T-helper 1 cell treated with Interleukin-12 subunit alpha and Interleukin-12 subunit beta and Interleukin-4 antibody, amounts not matched to agents 30 μg/mL and 1 μg/mL, for 36 hours (primary cell): ENCODE results near the gene COL28A1.

Experiments used
- H3K27ac Mint-ChIP-seq: one replicate; pipeline ENCODE4 v1.8.0; 2021; ENCODE audit warnings: mild to moderate bottlenecking, mixed read lengths
- H3K27me3 Mint-ChIP-seq: one replicate; pipeline ENCODE4 v1.8.0; 2021; ENCODE audit warnings: low read depth, mixed read lengths
- H3K36me3 Mint-ChIP-seq: one replicate; pipeline ENCODE4 v1.8.0; 2021; ENCODE audit warnings: low read depth, mixed read lengths
- H3K4me1 Mint-ChIP-seq: one replicate; pipeline ENCODE4 v1.8.0; 2021; ENCODE audit warnings: low read depth, mixed read lengths
- H3K4me3 Mint-ChIP-seq: one replicate; pipeline ENCODE4 v1.8.0; 2021; ENCODE audit warnings: mild to moderate bottlenecking, moderate library complexity, mixed read lengths
- H3K9me3 Mint-ChIP-seq: one replicate; pipeline ENCODE4 v1.8.0; 2021; ENCODE audit warnings: mixed read lengths

The COL28A1 gene

GRCh38 chr7:7446616-7447015, 89.1 kb downstream of the COL28A1 start:
- H3K4me3 Mint-ChIP-seq, result no peak overlapping the region
- H3K27ac Mint-ChIP-seq, result no peak overlapping the region
- H3K4me1 Mint-ChIP-seq, result no peaks in the 10 kb centered on the region
- peaks cover 35% of the 10 kb centered on the region for H3K9me3 Mint-ChIP-seq
- no peaks in the 10 kb centered on the region for H3K27me3 Mint-ChIP-seq
- no peaks in the 10 kb centered on the region for H3K36me3 Mint-ChIP-seq

- no peaks in the 10 kb centered on the region for H3K36me3 Mint-ChIP-seq
Observed at GRCh38 chr7:7443806-7444350, 91.8 kb downstream of the COL28A1 start.

GRCh38 chr7:7439564-7439963, 96.1 kb downstream of the COL28A1 start:
- Mint-ChIP-seq H3K27me3 (no peaks in the 10 kb centered on the region), H3K27ac (no peak overlapping the region), H3K9me3 (no peaks in the 10 kb centered on the region), H3K4me3 (no peak overlapping the region), H3K36me3 (no peaks in the 10 kb centered on the region), H3K4me1 (no peaks in the 10 kb centered on the region)

More at GRCh38 chr7:7443806-7444350, 91.8 kb downstream of the COL28A1 start:
- Mint-ChIP-seq H3K27me3 (no peaks in the 10 kb centered on the region), H3K4me3 (no peak overlapping the region), H3K9me3 (peaks cover 21% of the 10 kb centered on the region), H3K4me1 (no peaks in the 10 kb centered on the region), H3K27ac (no peak overlapping the region)

GRCh38 chr7:7438851-7439250, 96.8 kb downstream of the COL28A1 start:
- no peak overlapping the region for H3K27ac Mint-ChIP-seq

GRCh38 chr7:7435978-7436377, 99.7 kb downstream of the COL28A1 start:
- H3K27ac Mint-ChIP-seq, result no peak overlapping the region
- H3K9me3 Mint-ChIP-seq, result no peaks in the 10 kb centered on the region
- no peaks in the 10 kb centered on the region for H3K4me1 Mint-ChIP-seq
- no peaks in the 10 kb centered on the region for H3K27me3 Mint-ChIP-seq
- H3K36me3 Mint-ChIP-seq, result no peaks in the 10 kb centered on the region
- no peak overlapping the region for H3K4me3 Mint-ChIP-seq

More at GRCh38 chr7:7438851-7439250, 96.8 kb downstream of the COL28A1 start:
- Mint-ChIP-seq H3K36me3 (no peaks in the 10 kb centered on the region), H3K4me3 (no peak overlapping the region), H3K4me1 (no peaks in the 10 kb centered on the region), H3K27me3 (no peaks in the 10 kb centered on the region), H3K9me3 (no peaks in the 10 kb centered on the region)

- Mint-ChIP-seq H3K27ac (no peak overlapping the region), H3K4me3 (no peak overlapping the region), H3K27me3 (peaks cover 5% of the 10 kb centered on the region), H3K9me3 (no peaks in the 10 kb centered on the region), H3K4me1 (no peaks in the 10 kb centered on the region), H3K36me3 (no peaks in the 10 kb centered on the region)
Observed at GRCh38 chr7:7434329-7434728, 101.3 kb downstream of the COL28A1 start.

GRCh38 chr7:7433811-7434210, 101.9 kb downstream of the COL28A1 start:
- Mint-ChIP-seq H3K27me3 (peaks cover 6% of the 10 kb centered on the region), H3K27ac (no peak overlapping the region), H3K36me3 (no peaks in the 10 kb centered on the region), H3K9me3 (no peaks in the 10 kb centered on the region), H3K4me1 (no peaks in the 10 kb centered on the region), H3K4me3 (no peak overlapping the region)

- peaks cover 6% of the 10 kb centered on the region for H3K27me3 Mint-ChIP-seq
- H3K27ac Mint-ChIP-seq, result no peak overlapping the region
- H3K4me1 Mint-ChIP-seq, result no peaks in the 10 kb centered on the region
- H3K9me3 Mint-ChIP-seq, result no peaks in the 10 kb centered on the region
- H3K36me3 Mint-ChIP-seq, result no peaks in the 10 kb centered on the region
- no peak overlapping the region for H3K4me3 Mint-ChIP-seq
Observed at GRCh38 chr7:7432979-7433378, 102.7 kb downstream of the COL28A1 start.

- Mint-ChIP-seq H3K4me1 (peaks cover 6% of the 10 kb centered on the region), H3K27me3 (peaks cover 6% of the 10 kb centered on the region), H3K9me3 (no peaks in the 10 kb centered on the region), H3K4me3 (no peak overlapping the region), H3K36me3 (no peaks in the 10 kb centered on the region), H3K27ac (no peak overlapping the region)
Observed at GRCh38 chr7:7428806-7429205, 106.9 kb downstream of the COL28A1 start.

- no peak overlapping the region for H3K27ac Mint-ChIP-seq
- peaks cover 6% of the 10 kb centered on the region for H3K4me1 Mint-ChIP-seq
Observed at GRCh38 chr7:7427363-7427762, 108.3 kb downstream of the COL28A1 start.

GRCh38 chr7:7426676-7427075, 109.0 kb downstream of the COL28A1 start:
- Mint-ChIP-seq H3K36me3 (no peaks in the 10 kb centered on the region), H3K9me3 (no peaks in the 10 kb centered on the region), H3K27me3 (peaks cover 6% of the 10 kb centered on the region), H3K4me1 (peaks cover 6% of the 10 kb centered on the region), H3K4me3 (no peak overlapping the region), H3K27ac (no peak overlapping the region)

More at GRCh38 chr7:7427363-7427762, 108.3 kb downstream of the COL28A1 start:
- Mint-ChIP-seq H3K27me3 (peaks cover 6% of the 10 kb centered on the region), H3K36me3 (no peaks in the 10 kb centered on the region), H3K9me3 (no peaks in the 10 kb centered on the region), H3K4me3 (no peak overlapping the region)

GRCh38 chr7:7425321-7425720, 110.4 kb downstream of the COL28A1 start:
- no peaks in the 10 kb centered on the region for H3K9me3 Mint-ChIP-seq
- H3K4me1 Mint-ChIP-seq, result peaks cover 6% of the 10 kb centered on the region
- peaks cover 6% of the 10 kb centered on the region for H3K27me3 Mint-ChIP-seq
- H3K27ac Mint-ChIP-seq, result no peak overlapping the region
- H3K36me3 Mint-ChIP-seq, result no peaks in the 10 kb centered on the region
- H3K4me3 Mint-ChIP-seq, result no peak overlapping the region

GRCh38 chr7:7424151-7424873, 111.4 kb downstream of the COL28A1 start:
- H3K4me1 Mint-ChIP-seq, result peaks cover 6% of the 10 kb centered on the region
- H3K27ac Mint-ChIP-seq, result no peak overlapping the region
- H3K36me3 Mint-ChIP-seq, result no peaks in the 10 kb centered on the region
- H3K4me3 Mint-ChIP-seq, result peak overlapping the region; percentile 29
- H3K9me3 Mint-ChIP-seq, result no peaks in the 10 kb centered on the region
- peaks cover 1% of the 10 kb centered on the region for H3K27me3 Mint-ChIP-seq

- no peaks in the 10 kb centered on the region for H3K27me3 Mint-ChIP-seq
- H3K36me3 Mint-ChIP-seq, result no peaks in the 10 kb centered on the region
- no peak overlapping the region for H3K4me3 Mint-ChIP-seq
- H3K27ac Mint-ChIP-seq, result no peak overlapping the region
- H3K4me1 Mint-ChIP-seq, result peaks cover 6% of the 10 kb centered on the region
- H3K9me3 Mint-ChIP-seq, result no peaks in the 10 kb centered on the region
Observed at GRCh38 chr7:7422641-7423040, 113.0 kb downstream of the COL28A1 start.

- Mint-ChIP-seq H3K9me3 (no peaks in the 10 kb centered on the region), H3K4me3 (no peak overlapping the region), H3K4me1 (peaks cover 6% of the 10 kb centered on the region), H3K27ac (no peak overlapping the region), H3K27me3 (no peaks in the 10 kb centered on the region), H3K36me3 (no peaks in the 10 kb centered on the region)
Observed at GRCh38 chr7:7421826-7422225, 113.8 kb downstream of the COL28A1 start.
